Activated CD8-positive, alpha-beta T cell treated with anti-CD3 and anti-CD28 coated beads for 36 hours (primary cell): ENCODE measurements around the gene EYA3. TPM values are rescaled to one million over a fixed set of nuclear protein-coding genes. Genes with fewer than 3 reads are reported as not detected.

Source experiments
- ATAC-seq: fragments of 200-7000 bp; cut with Tn5 transposase; one replicate; pipeline ENCODE4 v1.10.0; 2021; ENCODE audit warnings: mild to moderate bottlenecking, moderate library complexity
- CTCF ChIA-PET: fragments of 350-600 bp; sonication (Branson Sonifier 250); formaldehyde crosslinking; loops from one replicate; lab custom pipeline; 2021; ENCODE audit warnings: antibody characterized with exemption; lab: Charles Lee
- POLR2A ChIA-PET: fragments of 350-600 bp; sonication (Branson Sonifier 250); formaldehyde crosslinking; loops from one replicate; lab custom pipeline; 2021; ENCODE audit warnings: antibody characterized with exemption; lab: Charles Lee
- DNase-seq: peaks from one replicate; pipeline ENCODE4 v3.0.0-alpha.2; 2020
- H3K27ac Mint-ChIP-seq: one replicate; pipeline ENCODE4 v1.8.0; 2021; ENCODE audit warnings: mild to moderate bottlenecking, mixed read lengths
- H3K27me3 Mint-ChIP-seq: one replicate; pipeline ENCODE4 v1.8.0; 2021; ENCODE audit warnings: mixed read lengths
- H3K36me3 Mint-ChIP-seq: one replicate; pipeline ENCODE4 v1.8.0; 2021; ENCODE audit warnings: low read depth, mixed read lengths
- H3K4me1 Mint-ChIP-seq: one replicate; pipeline ENCODE4 v1.8.0; 2021; ENCODE audit warnings: low read depth, mixed read lengths
- H3K4me3 Mint-ChIP-seq: one replicate; pipeline ENCODE4 v1.8.0; 2021; ENCODE audit warnings: mild to moderate bottlenecking, moderate library complexity, mixed read lengths
- H3K9me3 Mint-ChIP-seq: one replicate; pipeline ENCODE4 v1.8.0; 2021; ENCODE audit warnings: mixed read lengths
- intact Hi-C: fragments of 100-400 bp; cut with micrococcal nuclease; formaldehyde crosslinking; loops from one replicate; pipeline ENCODE4 v1.10.0; 2022
- total RNA-seq, 2 experiments: library from RNA; stranded (reverse); gene quantifications; one replicate each; pipeline ENCODE4 v1.2.3, GENCODE V29; 2021
- TF ChIP-seq, protein P1 (sequence below): fragments of 200-600 bp; IDR thresholded peaks from one replicate; pipeline ENCODE4 v1.8.0; 2022; ENCODE audit warnings: antibody characterized with exemption, mild to moderate bottlenecking

The EYA3 gene
- total RNA-seq, 2 experiments from 2014 or later, result 34.6 to 34.9 TPM

GRCh38 chr1:27940870-27941560 lies 147.4 kb downstream of the EYA3 start:
- DNase-seq, result no peak
- POLR2A ChIA-PET, result interaction anchor here (0.6 to 1.6 kb wide), 3 partner anchors 18 to 225 kb away, joined by 3 read pairs; partner anchors contain the start of gene EYA3
- CTCF ChIA-PET, result interaction anchor here (0.7 to 3.2 kb wide), 28 partner anchors 9 to 270 kb away, joined by 3 to 26 read pairs (median 4); partner anchors contain the start of genes EYA3 and XKR8
- peak overlapping the region; percentile 15 for H3K27ac Mint-ChIP-seq
- no peak overlapping the region for H3K4me3 Mint-ChIP-seq
- TF ChIP-seq, protein P1, sequence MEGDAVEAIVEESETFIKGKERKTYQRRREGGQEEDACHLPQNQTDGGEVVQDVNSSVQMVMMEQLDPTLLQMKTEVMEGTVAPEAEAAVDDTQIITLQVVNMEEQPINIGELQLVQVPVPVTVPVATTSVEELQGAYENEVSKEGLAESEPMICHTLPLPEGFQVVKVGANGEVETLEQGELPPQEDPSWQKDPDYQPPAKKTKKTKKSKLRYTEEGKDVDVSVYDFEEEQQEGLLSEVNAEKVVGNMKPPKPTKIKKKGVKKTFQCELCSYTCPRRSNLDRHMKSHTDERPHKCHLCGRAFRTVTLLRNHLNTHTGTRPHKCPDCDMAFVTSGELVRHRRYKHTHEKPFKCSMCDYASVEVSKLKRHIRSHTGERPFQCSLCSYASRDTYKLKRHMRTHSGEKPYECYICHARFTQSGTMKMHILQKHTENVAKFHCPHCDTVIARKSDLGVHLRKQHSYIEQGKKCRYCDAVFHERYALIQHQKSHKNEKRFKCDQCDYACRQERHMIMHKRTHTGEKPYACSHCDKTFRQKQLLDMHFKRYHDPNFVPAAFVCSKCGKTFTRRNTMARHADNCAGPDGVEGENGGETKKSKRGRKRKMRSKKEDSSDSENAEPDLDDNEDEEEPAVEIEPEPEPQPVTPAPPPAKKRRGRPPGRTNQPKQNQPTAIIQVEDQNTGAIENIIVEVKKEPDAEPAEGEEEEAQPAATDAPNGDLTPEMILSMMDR, result no peak
- H3K9me3 Mint-ChIP-seq, result no peaks in the 10 kb centered on the region
- peaks cover 22% of the 10 kb centered on the region for H3K4me1 Mint-ChIP-seq
- no peaks in the 10 kb centered on the region for H3K36me3 Mint-ChIP-seq
- peaks cover under 1% of the 10 kb centered on the region for H3K27me3 Mint-ChIP-seq
- intact Hi-C loops, result no loop called here
- no peak for ATAC-seq

DNA sequence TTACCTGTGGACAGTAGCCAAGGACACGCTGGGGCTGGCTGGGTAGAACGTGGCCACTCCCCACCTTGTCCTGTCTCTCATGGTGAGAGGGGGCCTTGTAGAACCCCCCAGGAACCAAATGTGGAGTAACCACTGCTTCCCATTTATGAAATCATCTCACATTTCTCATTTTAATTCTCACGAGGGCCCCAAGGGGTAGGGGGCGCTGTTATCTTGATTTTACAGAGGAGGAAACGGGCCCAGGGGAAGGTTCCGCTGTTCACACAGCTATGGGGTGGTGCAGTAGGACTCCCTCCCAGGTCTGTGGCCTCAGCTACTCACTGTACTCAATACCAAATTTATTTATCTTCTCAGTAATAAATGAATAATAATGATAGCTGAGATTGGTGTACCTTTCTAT lies 148.1 kb downstream of the EYA3 start:
- TF ChIP-seq, protein P1, result peak; percentile 82
- CTCF ChIA-PET, result interaction anchor here (0.7 to 3.2 kb wide), 28 partner anchors 9 to 270 kb away, joined by 3 to 26 read pairs (median 4); partner anchors contain the start of genes EYA3 and XKR8
- intact Hi-C loops, result no loop called here
- DNase-seq (peak; percentile 89), ATAC-seq (peak; percentile 87)
- peak overlapping the region; percentile 63 for H3K27ac Mint-ChIP-seq
- H3K4me3 Mint-ChIP-seq, result no peak overlapping the region
- H3K27me3 Mint-ChIP-seq, result peaks cover 7% of the 10 kb centered on the region
- H3K36me3 Mint-ChIP-seq, result no peaks in the 10 kb centered on the region
- POLR2A ChIA-PET, result interaction anchor here (0.6 to 1.6 kb wide), 4 partner anchors 9 to 261 kb away, joined by 3 read pairs; partner anchors contain the start of gene EYA3
- H3K4me1 Mint-ChIP-seq, result peaks cover 25% of the 10 kb centered on the region
- no peaks in the 10 kb centered on the region for H3K9me3 Mint-ChIP-seq

- no peak for DNase-seq
- intact Hi-C loops, result no loop called here
- POLR2A ChIA-PET, result interaction anchor here (1.3 kb wide), 1 partner anchor 13 kb away, joined by 4 read pairs; no protein-coding TSS in a partner anchor
- Mint-ChIP-seq H3K9me3 (no peaks in the 10 kb centered on the region), H3K36me3 (no peaks in the 10 kb centered on the region), H3K27ac (no peak overlapping the region), H3K4me1 (peaks cover 24% of the 10 kb centered on the region), H3K4me3 (no peak overlapping the region), H3K27me3 (peaks cover 12% of the 10 kb centered on the region)
- TF ChIP-seq, protein P1, result no peak
- no peak for ATAC-seq
- CTCF ChIA-PET, result interaction anchor here (1.1 to 1.6 kb wide), 3 partner anchors 9 to 269 kb away, joined by 3 to 4 read pairs (median 3); no protein-coding TSS in a partner anchor
Measured at GRCh38 chr1:27938488-27938887, 149.9 kb downstream of the EYA3 start.

DNA sequence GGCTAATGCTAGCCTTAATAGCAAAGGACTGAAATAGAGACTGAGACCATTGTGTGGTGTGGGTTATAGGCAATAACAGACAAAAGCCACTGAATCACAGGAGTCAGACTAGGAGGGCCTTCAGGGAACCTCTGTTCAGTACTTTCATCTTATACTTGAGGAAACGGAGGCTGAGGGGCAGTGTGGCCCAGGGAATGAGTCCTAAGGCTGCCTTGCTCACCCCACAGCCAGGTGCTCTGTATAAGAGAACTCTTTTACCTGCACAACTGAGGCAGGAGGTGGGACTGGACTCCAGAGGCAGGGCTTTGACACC lies 150.9 kb downstream of the EYA3 start:
- Mint-ChIP-seq H3K4me3 (no peak overlapping the region), H3K36me3 (no peaks in the 10 kb centered on the region), H3K27ac (no peak overlapping the region), H3K27me3 (peaks cover 14% of the 10 kb centered on the region), H3K4me1 (peaks cover 16% of the 10 kb centered on the region), H3K9me3 (no peaks in the 10 kb centered on the region)
- intact Hi-C loops, result no loop called here
- TF ChIP-seq, protein P1, result no peak
- ATAC-seq (no peak), DNase-seq (no peak)
- POLR2A ChIA-PET, result no interaction called here
- CTCF ChIA-PET, result interaction anchor here (1.6 kb wide), 1 partner anchor 43 kb away, joined by 3 read pairs; no protein-coding TSS in a partner anchor

- ChIA-PET POLR2A (interaction anchor here (0.7 kb wide), 1 partner anchor 9 kb away, joined by 3 read pairs; no protein-coding TSS in a partner anchor), CTCF (interaction anchor here (1.5 kb wide), 1 partner anchor 35 kb away, joined by 3 read pairs; no protein-coding TSS in a partner anchor)
- H3K4me3 Mint-ChIP-seq, result no peak overlapping the region
- peaks cover 16% of the 10 kb centered on the region for H3K4me1 Mint-ChIP-seq
- H3K36me3 Mint-ChIP-seq, result no peaks in the 10 kb centered on the region
- H3K9me3 Mint-ChIP-seq, result no peaks in the 10 kb centered on the region
- TF ChIP-seq, protein P1, result no peak
- DNase-seq, result no peak
- H3K27me3 Mint-ChIP-seq, result peaks cover 14% of the 10 kb centered on the region
- intact Hi-C loops, result no loop called here
- H3K27ac Mint-ChIP-seq, result no peak overlapping the region
- ATAC-seq, result no peak
Measured at GRCh38 chr1:27936370-27936769, 152.0 kb downstream of the EYA3 start.
